ENCODE measurements around the gene IGFL1.
"Not testable (repeated sequence)": the region's sequence is repeated elsewhere in the genome, so short reads cannot be mapped to it uniquely, and the experiment has no call there.

IGFL1 gene

GRCh38 chr19:46265217-46265828 is 35.8 kb downstream of the IGFL1 start:
- no peak overlapping the region for H3K4me3 ChIP-seq (replicated peaks; ENCODE audit: low read depth, low read length)
- TF ChIP-seq, protein P1, sequence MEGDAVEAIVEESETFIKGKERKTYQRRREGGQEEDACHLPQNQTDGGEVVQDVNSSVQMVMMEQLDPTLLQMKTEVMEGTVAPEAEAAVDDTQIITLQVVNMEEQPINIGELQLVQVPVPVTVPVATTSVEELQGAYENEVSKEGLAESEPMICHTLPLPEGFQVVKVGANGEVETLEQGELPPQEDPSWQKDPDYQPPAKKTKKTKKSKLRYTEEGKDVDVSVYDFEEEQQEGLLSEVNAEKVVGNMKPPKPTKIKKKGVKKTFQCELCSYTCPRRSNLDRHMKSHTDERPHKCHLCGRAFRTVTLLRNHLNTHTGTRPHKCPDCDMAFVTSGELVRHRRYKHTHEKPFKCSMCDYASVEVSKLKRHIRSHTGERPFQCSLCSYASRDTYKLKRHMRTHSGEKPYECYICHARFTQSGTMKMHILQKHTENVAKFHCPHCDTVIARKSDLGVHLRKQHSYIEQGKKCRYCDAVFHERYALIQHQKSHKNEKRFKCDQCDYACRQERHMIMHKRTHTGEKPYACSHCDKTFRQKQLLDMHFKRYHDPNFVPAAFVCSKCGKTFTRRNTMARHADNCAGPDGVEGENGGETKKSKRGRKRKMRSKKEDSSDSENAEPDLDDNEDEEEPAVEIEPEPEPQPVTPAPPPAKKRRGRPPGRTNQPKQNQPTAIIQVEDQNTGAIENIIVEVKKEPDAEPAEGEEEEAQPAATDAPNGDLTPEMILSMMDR (IDR thresholded peaks at IDR 0.05; ENCODE audit: low read length, missing control alignments), result peak; percentile 78
- peak; percentile 89 for DNase-seq (ENCODE audit: low read depth)

DNA sequence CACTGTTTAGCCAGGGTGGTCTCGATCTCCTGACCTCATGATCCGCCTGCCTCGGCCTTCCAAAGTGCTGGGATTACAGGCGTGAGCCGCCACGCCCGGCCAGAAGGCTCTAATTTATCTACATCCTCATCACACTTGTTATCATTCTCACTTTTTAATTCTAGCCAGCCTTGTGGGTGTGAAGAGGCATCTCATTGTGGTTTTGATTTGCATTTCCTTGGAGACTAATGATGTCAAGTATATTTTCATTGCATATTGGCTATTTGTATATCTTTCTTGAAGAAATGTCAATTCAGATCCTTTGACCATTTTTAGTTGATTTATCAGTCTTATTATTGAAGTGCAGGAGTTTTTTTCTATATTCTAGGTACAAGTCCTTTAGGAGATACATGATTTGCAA is 39.6 kb downstream of the IGFL1 start:
- no peak for DNase-seq (ENCODE audit: low read depth)
- TF ChIP-seq, protein P1 (IDR thresholded peaks at IDR 0.05; ENCODE audit: low read length, missing control alignments), result no peak
- no peak overlapping the region for H3K4me3 ChIP-seq (replicated peaks; ENCODE audit: low read depth, low read length)

- TF ChIP-seq, protein P1 (IDR thresholded peaks at IDR 0.05; ENCODE audit: low read length, missing control alignments), result no peak
- no peak for DNase-seq (ENCODE audit: low read depth)
- no peak overlapping the region for H3K4me3 ChIP-seq (replicated peaks; ENCODE audit: low read depth, low read length)
These were observed 41.1 kb downstream of the IGFL1 start for GRCh38 chr19:46270521-46271256.

DNA sequence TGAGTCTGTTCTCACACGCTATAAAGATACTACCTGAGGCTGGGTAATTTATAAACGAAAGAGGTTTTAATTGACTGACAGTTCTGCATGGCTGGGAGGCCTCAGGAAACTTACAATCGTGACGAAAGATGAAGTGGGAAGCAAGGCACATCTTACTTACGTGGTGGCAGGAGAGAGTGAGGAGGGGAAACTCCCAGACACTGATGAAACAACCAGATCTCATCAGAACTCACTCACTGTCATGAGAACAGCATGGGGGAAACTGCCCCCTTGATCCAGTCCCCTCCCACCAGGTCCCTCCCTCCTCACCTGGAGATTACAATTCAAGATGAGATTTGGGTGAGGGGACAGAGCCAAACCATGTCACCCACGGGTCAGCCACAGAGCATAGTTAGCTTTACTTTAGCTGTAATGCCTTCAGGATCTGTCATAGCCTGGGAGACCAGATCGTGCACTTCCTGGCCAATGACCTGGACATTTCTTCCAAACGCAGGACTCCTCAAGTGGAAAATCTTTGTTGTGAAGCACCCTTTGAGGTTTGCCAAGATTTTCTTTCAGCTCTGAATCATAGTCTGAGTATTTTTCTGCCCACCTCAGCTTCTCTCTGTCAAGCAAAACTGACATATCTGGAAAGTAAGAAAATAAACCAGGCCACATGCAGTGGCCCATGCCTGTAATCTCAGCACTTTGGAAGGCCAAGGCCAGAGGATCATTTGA is 42.1 kb downstream of the IGFL1 start:
- DNase-seq (ENCODE audit: low read depth), result peak; percentile 93

DNA sequence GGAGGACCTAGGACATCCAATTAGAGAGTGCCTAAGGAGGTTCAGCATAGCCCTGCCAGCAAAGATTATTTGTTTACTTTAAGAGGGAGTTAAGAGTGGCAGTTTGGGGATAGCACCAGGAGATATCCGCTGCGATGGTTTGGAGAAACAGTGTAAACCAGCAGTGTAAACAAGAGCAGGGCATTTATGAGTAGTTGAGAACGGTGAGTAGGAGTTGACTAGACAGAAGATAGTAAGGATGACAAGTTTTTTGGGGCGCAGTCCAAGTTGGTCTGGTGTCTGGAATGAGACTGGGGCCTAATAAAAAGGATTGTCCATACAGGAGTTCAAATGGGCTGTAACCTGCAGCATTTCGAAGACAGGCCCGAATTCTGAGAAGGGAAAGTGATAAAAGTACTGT is 44.4 kb downstream of the IGFL1 start:
- DNase-seq (ENCODE audit: low read depth); H3K4me3 ChIP-seq (replicated peaks; ENCODE audit: low read depth, low read length): not testable (repeated sequence)

More for the DNA sequence above, 42.1 kb downstream of the IGFL1 start:
- TF ChIP-seq, protein P1 (IDR thresholded peaks at IDR 0.05; ENCODE audit: low read length, missing control alignments), result no peak
- H3K4me3 ChIP-seq (replicated peaks; ENCODE audit: low read depth, low read length), result no peak overlapping the region

- H3K4me3 ChIP-seq (replicated peaks; ENCODE audit: low read depth, low read length), result no peak overlapping the region
- no peak for DNase-seq (ENCODE audit: low read depth)
- TF ChIP-seq, protein P1 (IDR thresholded peaks at IDR 0.05; ENCODE audit: low read length, missing control alignments), result no peak
These were observed 49.6 kb downstream of the IGFL1 start for GRCh38 chr19:46279177-46279576.
